Upper lobe of left lung (tissue), 4 donors: ENCODE measurements around the gene ZNF256.

Experiments
- CTCF ChIP-seq, 6 experiments: fragments of 450-650 bp in 4 of 6; fragments of 200-600 bp in 2 of 6; sonication (generic) in 2 of 6; IDR thresholded peaks; one replicate each; pipeline ENCODE4 v1.5.1; 2016 to 2019; ENCODE audit warnings: antibody characterized with exemption in 6 of 6
- EP300 ChIP-seq, 4 donors: sonication (generic); formaldehyde crosslinking; IDR thresholded peaks; one replicate each; pipeline ENCODE4 v1.5.1; 2017; ENCODE audit warnings: antibody characterized with exemption in 4 of 4, control low read depth in 2 of 4
- POLR2A ChIP-seq, 4 donors: fragments of 450-650 bp; IDR thresholded peaks; one replicate each; pipeline ENCODE4 v1.5.1; 2016 to 2017; ENCODE audit warnings: antibody characterized with exemption in 4 of 4, mild to moderate bottlenecking in 2 of 4
- POLR2AphosphoS5 ChIP-seq, 2 donors: sonication (generic); formaldehyde crosslinking; IDR thresholded peaks; one replicate each; pipeline ENCODE4 v1.5.1; 2017; ENCODE audit warnings: antibody characterized with exemption in 2 of 2

GRCh38 chr19:57964761-57965160 is 17.3 kb upstream of the ZNF256 start:
- TF ChIP-seq POLR2A (IDR thresholded peaks at IDR 0.05) (no peak), CTCF (IDR thresholded peaks at IDR 0.05) (no peak), POLR2AphosphoS5 (IDR thresholded peaks at IDR 0.05) (no peak), EP300 (IDR thresholded peaks at IDR 0.05) (no peak)
